COLO829 (cell line): ENCODE data around the gene MRPL45.
"Not testable (repeated sequence)": the region's sequence is repeated elsewhere in the genome, so short reads cannot be mapped to it uniquely, and the experiment has no call there.

Source experiments
- DNase-seq: peaks from one replicate; pipeline ENCODE4 v3.0.0; 2012; ENCODE audit warnings: low spot score

The MRPL45 gene

GRCh38 chr17:38296834-38297517 lies at the start of gene MRPL45:
Gene MRPL45, plus strand, starts transcription at chr17:38297168. Its CDS starts 16 bp downstream, at chr17:38297184.
- peak; percentile 97 for DNase-seq

GRCh38 chr17:38253191-38253590 lies 43.8 kb upstream of the MRPL45 start:
- not testable (repeated sequence) for DNase-seq

GRCh38 chr17:38254357-38254756 lies 42.6 kb upstream of the MRPL45 start:
- DNase-seq, result not testable (repeated sequence)

- peak; percentile 46 for DNase-seq
Measured at GRCh38 chr17:38257013-38257621, 39.9 kb upstream of the MRPL45 start.

- DNase-seq, result not testable (repeated sequence)
Measured at GRCh38 chr17:38265974-38266506, 30.9 kb upstream of the MRPL45 start.

- DNase-seq, result not testable (repeated sequence)
Measured at GRCh38 chr17:38266571-38266970, 30.4 kb upstream of the MRPL45 start.

- DNase-seq, result not testable (repeated sequence)
Measured at GRCh38 chr17:38268138-38268537, 28.8 kb upstream of the MRPL45 start.

- DNase-seq, result not testable (repeated sequence)
Measured at GRCh38 chr17:38269045-38269444, 27.9 kb upstream of the MRPL45 start.

GRCh38 chr17:38269552-38269951 lies 27.4 kb upstream of the MRPL45 start:
- not testable (repeated sequence) for DNase-seq

- not testable (repeated sequence) for DNase-seq
Measured at GRCh38 chr17:38285994-38286393, 11.0 kb upstream of the MRPL45 start.

- DNase-seq, result not testable (repeated sequence)
Measured at GRCh38 chr17:38286501-38287091, 10.4 kb upstream of the MRPL45 start.

- DNase-seq, result not testable (repeated sequence)
Measured at GRCh38 chr17:38288217-38288827, 8.6 kb upstream of the MRPL45 start.

GRCh38 chr17:38289760-38290159 lies 7.2 kb upstream of the MRPL45 start:
- not testable (repeated sequence) for DNase-seq

- DNase-seq, result not testable (repeated sequence)
Measured at GRCh38 chr17:38295602-38296365, 1.2 kb upstream of the MRPL45 start.

GRCh38 chr17:38315497-38315896 lies 18.5 kb downstream of the MRPL45 start:
- no peak for DNase-seq

- DNase-seq, result no peak
Measured at GRCh38 chr17:38317081-38317480, 20.1 kb downstream of the MRPL45 start.

- DNase-seq, result no peak
Measured at GRCh38 chr17:38320482-38320881, 23.5 kb downstream of the MRPL45 start.

- peak; percentile 62 for DNase-seq
Measured at GRCh38 chr17:38322156-38322779, 25.3 kb downstream of the MRPL45 start.

- no peak for DNase-seq
Measured at GRCh38 chr17:38322897-38323296, 25.9 kb downstream of the MRPL45 start.

GRCh38 chr17:38324141-38324697 lies 27.3 kb downstream of the MRPL45 start:
- no peak for DNase-seq

- no peak for DNase-seq
Measured at GRCh38 chr17:38324772-38325171, 27.8 kb downstream of the MRPL45 start.
